HepG2 (cell line): ENCODE measurements around the gene KRT12. TPM values are rescaled to one million over a fixed set of nuclear protein-coding genes. Genes with fewer than 3 reads are reported as not detected.

ENCODE experiments used
- KDM5B ChIP-seq: sonication (generic); formaldehyde crosslinking; IDR thresholded peaks from 2 replicates; pipeline ENCODE4 v1.4.0; 2020; ENCODE audit warnings: missing genetic modification reagents, mild to moderate bottlenecking, borderline replicate concordance
- NFE2 ChIP-seq: sonication (generic); formaldehyde crosslinking; IDR thresholded peaks from 2 replicates; pipeline ENCODE4 v1.4.0; 2020; ENCODE audit warnings: missing genetic modification reagents
- NKX3-1 ChIP-seq: sonication (generic); formaldehyde crosslinking; IDR thresholded peaks from 2 replicates; pipeline ENCODE4 v1.5.0; 2020; ENCODE audit warnings: missing genetic modification reagents
- NPAS2 ChIP-seq: sonication (generic); formaldehyde crosslinking; IDR thresholded peaks from 2 replicates; pipeline ENCODE4 v1.8.0; 2022; ENCODE audit warnings: mild to moderate bottlenecking, missing genetic modification reagents, borderline replicate concordance
- SP5 ChIP-seq: IDR thresholded peaks from 2 replicates; pipeline ENCODE4 v1.6.1; 2016; ENCODE audit warnings: low read depth, borderline replicate concordance
- ZNF251 ChIP-seq: sonication (generic); formaldehyde crosslinking; IDR thresholded peaks from 2 replicates; pipeline ENCODE4 v1.9.0; 2021; ENCODE audit warnings: mild to moderate bottlenecking, missing genetic modification reagents
- ZNF30 ChIP-seq: sonication (generic); formaldehyde crosslinking; IDR thresholded peaks from 2 replicates; pipeline ENCODE4 v1.5.0; 2020; ENCODE audit warnings: mild to moderate bottlenecking, missing genetic modification reagents
- ZNF331 ChIP-seq: sonication (generic); formaldehyde crosslinking; IDR thresholded peaks from 2 replicates; pipeline ENCODE4 v1.4.0; 2020; ENCODE audit warnings: missing genetic modification reagents
- ZNF451 ChIP-seq: sonication (generic); formaldehyde crosslinking; IDR thresholded peaks from 2 replicates; pipeline ENCODE4 v1.5.0; 2020; ENCODE audit warnings: mild to moderate bottlenecking, missing genetic modification reagents
- ZNF546 ChIP-seq: sonication (generic); formaldehyde crosslinking; conservative IDR thresholded peaks from 2 replicates; pipeline ENCODE4 v1.8.1; 2023; ENCODE audit warnings: mild to moderate bottlenecking, missing genetic modification reagents
- ZNF615 ChIP-seq: sonication (generic); formaldehyde crosslinking; IDR thresholded peaks from 2 replicates; pipeline ENCODE4 v1.5.0; 2020; ENCODE audit warnings: mild to moderate bottlenecking, missing genetic modification reagents, borderline replicate concordance
- ZNF746 ChIP-seq: sonication (generic); formaldehyde crosslinking; IDR thresholded peaks from 2 replicates; pipeline ENCODE4 v1.8.0; 2022; ENCODE audit warnings: mild to moderate bottlenecking, missing genetic modification reagents
- ZNF841 ChIP-seq: sonication (generic); formaldehyde crosslinking; IDR thresholded peaks from 2 replicates; pipeline ENCODE4 v1.8.1; 2023; ENCODE audit warnings: missing genetic modification reagents, borderline replicate concordance
- ZNF878 ChIP-seq: sonication (generic); formaldehyde crosslinking; IDR thresholded peaks from 2 replicates; pipeline ENCODE4 v1.8.1; 2023; ENCODE audit warnings: mild to moderate bottlenecking, missing genetic modification reagents, moderate library complexity
- polyA plus RNA-seq, 8 experiments: library from polyadenylated mRNA; depleted of rRNA in 3 of 8; stranded (reverse) in 7 of 8; unstranded in 1 of 8; fragments of >200 nt; fragmentation: Illumina TruSeq in 4 of 8; extraction: Trizol in 4 of 8; gene quantifications; 2 replicates each; pipeline versions ENCODE4 v1.2.1 to v1.2.3, GENCODE V29; 2011 to 2016; ENCODE audit warnings: low read depth in 4 of 8, missing spikeins in 1 of 8, mixed read lengths in 1 of 8; ENCODE audit not compliant: insufficient read depth in 1 of 8
- total RNA-seq, 5 experiments: library from RNA; depleted of rRNA; stranded (reverse); fragments of >200 nt; fragmentation: Illumina TruSeq; extraction: Trizol; gene quantifications; 2 replicates each; pipeline ENCODE4 v1.2.3, GENCODE V29; 2016; ENCODE audit warnings: low read depth in 1 of 5
- TF ChIP-seq, protein P1 (sequence below): sonication (generic); formaldehyde crosslinking; conservative IDR thresholded peaks from 2 replicates; pipeline ENCODE4 v1.4.0; 2020; ENCODE audit warnings: missing genetic modification reagents
- TF ChIP-seq, protein P2 (sequence below), 2 experiments: sonication (generic) in 1 of 2; formaldehyde crosslinking in 1 of 2; IDR thresholded peaks; 2 replicates each; pipeline versions ENCODE4 v1.4.0 to v1.6.1; 2016 to 2020; ENCODE audit warnings: borderline replicate concordance in 1 of 2, low read depth in 1 of 2, mild to moderate bottlenecking in 1 of 2, missing genetic modification reagents in 1 of 2
- TF ChIP-seq, protein P3 (sequence below): sonication (generic); formaldehyde crosslinking; conservative IDR thresholded peaks from 2 replicates; pipeline ENCODE4 v1.4.0; 2020; ENCODE audit warnings: missing genetic modification reagents

The KRT12 gene
- total and polyA plus RNA-seq, 2 of the 13 experiments (the other 11 are each of a cell fraction or from before 2014, with no cell fraction given) = 0.07 to 0.09 TPM

DNA sequence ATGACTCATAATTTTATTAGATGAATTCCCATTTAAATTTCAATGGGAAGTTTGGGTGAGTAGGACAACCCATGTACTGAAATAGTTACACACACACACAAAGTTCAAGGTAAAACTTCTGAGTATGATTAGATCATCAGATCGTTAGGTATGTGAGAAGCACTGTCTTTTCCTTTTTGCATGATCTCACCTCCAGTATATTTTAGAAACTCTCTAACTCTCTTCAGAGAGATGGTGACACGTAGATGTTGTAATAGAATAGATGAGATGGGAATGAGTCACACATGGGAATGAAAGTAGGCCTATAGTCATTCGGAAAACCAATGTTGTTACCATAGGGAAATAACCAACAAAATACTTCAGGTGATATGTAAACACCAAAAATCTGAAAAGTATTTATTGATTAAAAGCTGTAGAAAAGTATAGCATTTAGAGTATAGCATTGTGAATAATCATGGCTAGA lies 48.2 kb upstream of the KRT12 start (continued):
- TF ChIP-seq, protein P1, sequence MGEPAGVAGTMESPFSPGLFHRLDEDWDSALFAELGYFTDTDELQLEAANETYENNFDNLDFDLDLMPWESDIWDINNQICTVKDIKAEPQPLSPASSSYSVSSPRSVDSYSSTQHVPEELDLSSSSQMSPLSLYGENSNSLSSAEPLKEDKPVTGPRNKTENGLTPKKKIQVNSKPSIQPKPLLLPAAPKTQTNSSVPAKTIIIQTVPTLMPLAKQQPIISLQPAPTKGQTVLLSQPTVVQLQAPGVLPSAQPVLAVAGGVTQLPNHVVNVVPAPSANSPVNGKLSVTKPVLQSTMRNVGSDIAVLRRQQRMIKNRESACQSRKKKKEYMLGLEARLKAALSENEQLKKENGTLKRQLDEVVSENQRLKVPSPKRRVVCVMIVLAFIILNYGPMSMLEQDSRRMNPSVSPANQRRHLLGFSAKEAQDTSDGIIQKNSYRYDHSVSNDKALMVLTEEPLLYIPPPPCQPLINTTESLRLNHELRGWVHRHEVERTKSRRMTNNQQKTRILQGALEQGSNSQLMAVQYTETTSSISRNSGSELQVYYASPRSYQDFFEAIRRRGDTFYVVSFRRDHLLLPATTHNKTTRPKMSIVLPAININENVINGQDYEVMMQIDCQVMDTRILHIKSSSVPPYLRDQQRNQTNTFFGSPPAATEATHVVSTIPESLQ (CRISPR knock-in tag) = no peak
- TF ChIP-seq ZNF331 (CRISPR knock-in tag) (no peak), SP5 (CRISPR knock-in tag) (no peak; the same call in 1 of the 2 replicates), ZNF841 (CRISPR knock-in tag) (no peak), ZNF30 (CRISPR knock-in tag) (no peak), ZNF546 (no peak), NPAS2 (CRISPR knock-in tag) (no peak), ZNF878 (no peak), ZNF251 (no peak), NFE2 (no peak), ZNF451 (CRISPR knock-in tag) (no peak), ZNF615 (CRISPR knock-in tag) (no peak), ZNF746 (CRISPR knock-in tag) (no peak), KDM5B (CRISPR knock-in tag) (no peak), NKX3-1 (CRISPR knock-in tag) (no peak)
- TF ChIP-seq, protein P2, sequence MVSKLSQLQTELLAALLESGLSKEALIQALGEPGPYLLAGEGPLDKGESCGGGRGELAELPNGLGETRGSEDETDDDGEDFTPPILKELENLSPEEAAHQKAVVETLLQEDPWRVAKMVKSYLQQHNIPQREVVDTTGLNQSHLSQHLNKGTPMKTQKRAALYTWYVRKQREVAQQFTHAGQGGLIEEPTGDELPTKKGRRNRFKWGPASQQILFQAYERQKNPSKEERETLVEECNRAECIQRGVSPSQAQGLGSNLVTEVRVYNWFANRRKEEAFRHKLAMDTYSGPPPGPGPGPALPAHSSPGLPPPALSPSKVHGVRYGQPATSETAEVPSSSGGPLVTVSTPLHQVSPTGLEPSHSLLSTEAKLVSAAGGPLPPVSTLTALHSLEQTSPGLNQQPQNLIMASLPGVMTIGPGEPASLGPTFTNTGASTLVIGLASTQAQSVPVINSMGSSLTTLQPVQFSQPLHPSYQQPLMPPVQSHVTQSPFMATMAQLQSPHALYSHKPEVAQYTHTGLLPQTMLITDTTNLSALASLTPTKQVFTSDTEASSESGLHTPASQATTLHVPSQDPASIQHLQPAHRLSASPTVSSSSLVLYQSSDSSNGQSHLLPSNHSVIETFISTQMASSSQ (IDR thresholded peaks at IDR 0.05; ENCODE audit: low read depth) = no peak
- TF ChIP-seq, protein P2 (CRISPR knock-in tag; IDR thresholded peaks at IDR 0.05; ENCODE audit: borderline replicate concordance) = no peak
- TF ChIP-seq, protein P3, sequence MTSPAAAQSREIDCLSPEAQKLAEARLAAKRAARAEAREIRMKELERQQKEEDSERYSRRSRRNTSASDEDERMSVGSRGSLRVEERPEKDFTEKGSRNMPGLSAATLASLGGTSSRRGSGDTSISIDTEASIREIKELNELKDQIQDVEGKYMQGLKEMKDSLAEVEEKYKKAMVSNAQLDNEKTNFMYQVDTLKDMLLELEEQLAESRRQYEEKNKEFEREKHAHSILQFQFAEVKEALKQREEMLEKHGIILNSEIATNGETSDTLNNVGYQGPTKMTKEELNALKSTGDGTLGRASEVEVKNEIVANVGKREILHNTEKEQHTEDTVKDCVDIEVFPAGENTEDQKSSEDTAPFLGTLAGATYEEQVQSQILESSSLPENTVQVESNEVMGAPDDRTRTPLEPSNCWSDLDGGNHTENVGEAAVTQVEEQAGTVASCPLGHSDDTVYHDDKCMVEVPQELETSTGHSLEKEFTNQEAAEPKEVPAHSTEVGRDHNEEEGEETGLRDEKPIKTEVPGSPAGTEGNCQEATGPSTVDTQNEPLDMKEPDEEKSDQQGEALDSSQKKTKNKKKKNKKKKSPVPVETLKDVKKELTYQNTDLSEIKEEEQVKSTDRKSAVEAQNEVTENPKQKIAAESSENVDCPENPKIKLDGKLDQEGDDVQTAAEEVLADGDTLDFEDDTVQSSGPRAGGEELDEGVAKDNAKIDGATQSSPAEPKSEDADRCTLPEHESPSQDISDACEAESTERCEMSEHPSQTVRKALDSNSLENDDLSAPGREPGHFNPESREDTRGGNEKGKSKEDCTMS (CRISPR knock-in tag) = no peak
